Endothelial cell of umbilical vein (primary cell): ENCODE results near the gene KRT12.

Experiments
- EZH2 ChIP-seq: IDR thresholded peaks from 2 replicates; pipeline ENCODE4 v1.6.1; 2012; ENCODE audit warnings: borderline replicate concordance, low read depth, mild to moderate bottlenecking, moderate library complexity, low read length, inconsistent platforms; ENCODE audit not compliant: severe bottlenecking
- FOS ChIP-seq: IDR thresholded peaks from 2 replicates; pipeline ENCODE4 v1.6.1; 2011; ENCODE audit warnings: mild to moderate bottlenecking, low read length, moderate library complexity, borderline replicate concordance; ENCODE audit not compliant: insufficient read depth
- JUN ChIP-seq: IDR thresholded peaks from 2 replicates; pipeline ENCODE4 v1.6.1; 2011; ENCODE audit warnings: borderline replicate concordance, low read depth; ENCODE audit not compliant: insufficient read length, insufficient read depth
- MYC ChIP-seq: IDR thresholded peaks from one replicate; pipeline ENCODE4 v1.6.1; 2011; ENCODE audit warnings: mild to moderate bottlenecking, low read depth, low read length
- POLR2A ChIP-seq: IDR thresholded peaks from 2 replicates; pipeline ENCODE4 v1.6.1; 2012; ENCODE audit warnings: low read depth, mild to moderate bottlenecking, control low read depth, low read length
- POLR2AphosphoS5 ChIP-seq: IDR thresholded peaks from 2 replicates; pipeline ENCODE4 v1.6.1; 2012; ENCODE audit warnings: low read depth, mild to moderate bottlenecking, control low read depth, low read length, moderate library complexity; ENCODE audit not compliant: insufficient read depth
- TF ChIP-seq, protein P1 (sequence below), 2 donors: IDR thresholded peaks; 1 replicate in 1 of 2; 2 replicates in 1 of 2; pipeline ENCODE4 v1.5.1; 2011; ENCODE audit warnings: low read length in 2 of 2, mild to moderate bottlenecking in 2 of 2, moderate library complexity in 2 of 2, control low read depth in 1 of 2, inconsistent platforms in 1 of 2, low read depth in 1 of 2; ENCODE audit not compliant: insufficient read depth in 1 of 2; ENCODE audit errors: extremely low read depth in 1 of 2
- TF ChIP-seq, protein P2 (sequence below): IDR thresholded peaks from 2 replicates; pipeline ENCODE4 v1.6.1; 2011; ENCODE audit not compliant: insufficient read depth, insufficient read length

DNA sequence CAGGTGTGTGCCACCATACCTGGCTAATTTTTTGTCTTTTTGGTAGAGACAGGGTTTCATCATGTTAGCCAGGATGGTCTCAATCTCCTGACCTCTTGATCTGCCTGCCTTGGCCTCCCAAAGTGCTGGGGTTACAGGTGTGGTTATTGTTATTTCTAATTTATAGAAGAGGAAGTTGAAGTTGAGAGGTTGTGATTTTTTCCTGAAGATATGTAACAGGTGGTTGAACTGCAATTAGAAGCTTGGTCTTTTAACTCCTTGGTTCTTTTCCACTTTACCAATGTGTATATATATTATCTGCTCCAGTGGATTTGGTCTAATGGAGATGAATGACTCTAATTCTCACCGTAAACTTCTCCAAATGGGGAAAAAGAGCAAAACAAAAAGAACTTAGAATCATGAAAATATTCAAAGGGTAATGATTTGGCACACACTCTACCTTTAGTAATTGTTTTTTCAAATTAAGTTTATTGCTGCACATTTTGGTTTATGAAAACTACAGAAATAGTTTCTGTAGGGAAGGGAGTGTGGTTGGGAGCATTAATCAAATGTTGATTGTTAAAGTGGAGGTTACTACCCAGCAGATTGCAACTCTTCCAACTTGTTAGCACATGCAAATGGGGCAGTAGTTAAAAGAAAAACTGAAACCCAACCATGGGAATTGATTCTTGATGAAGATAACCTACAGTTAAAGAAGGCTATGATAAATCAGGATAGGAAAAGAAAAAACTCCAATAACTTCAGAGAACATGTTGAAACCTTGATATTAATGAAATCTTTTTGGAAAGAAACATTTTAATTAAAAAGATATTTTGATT is 42.8 kb downstream of the KRT12 start:
- TF ChIP-seq, protein P1, sequence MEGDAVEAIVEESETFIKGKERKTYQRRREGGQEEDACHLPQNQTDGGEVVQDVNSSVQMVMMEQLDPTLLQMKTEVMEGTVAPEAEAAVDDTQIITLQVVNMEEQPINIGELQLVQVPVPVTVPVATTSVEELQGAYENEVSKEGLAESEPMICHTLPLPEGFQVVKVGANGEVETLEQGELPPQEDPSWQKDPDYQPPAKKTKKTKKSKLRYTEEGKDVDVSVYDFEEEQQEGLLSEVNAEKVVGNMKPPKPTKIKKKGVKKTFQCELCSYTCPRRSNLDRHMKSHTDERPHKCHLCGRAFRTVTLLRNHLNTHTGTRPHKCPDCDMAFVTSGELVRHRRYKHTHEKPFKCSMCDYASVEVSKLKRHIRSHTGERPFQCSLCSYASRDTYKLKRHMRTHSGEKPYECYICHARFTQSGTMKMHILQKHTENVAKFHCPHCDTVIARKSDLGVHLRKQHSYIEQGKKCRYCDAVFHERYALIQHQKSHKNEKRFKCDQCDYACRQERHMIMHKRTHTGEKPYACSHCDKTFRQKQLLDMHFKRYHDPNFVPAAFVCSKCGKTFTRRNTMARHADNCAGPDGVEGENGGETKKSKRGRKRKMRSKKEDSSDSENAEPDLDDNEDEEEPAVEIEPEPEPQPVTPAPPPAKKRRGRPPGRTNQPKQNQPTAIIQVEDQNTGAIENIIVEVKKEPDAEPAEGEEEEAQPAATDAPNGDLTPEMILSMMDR (IDR thresholded peaks at IDR 0.05; ENCODE audit: extremely low read depth in 1 of 2, insufficient read depth in 1 of 2, low read depth in 1 of 2, low read length in 2 of 2) = no peak
- TF ChIP-seq JUN = no peak
- TF ChIP-seq POLR2A = no peak
- TF ChIP-seq POLR2AphosphoS5 = no peak
- TF ChIP-seq EZH2 = no peak
- TF ChIP-seq, protein P2, sequence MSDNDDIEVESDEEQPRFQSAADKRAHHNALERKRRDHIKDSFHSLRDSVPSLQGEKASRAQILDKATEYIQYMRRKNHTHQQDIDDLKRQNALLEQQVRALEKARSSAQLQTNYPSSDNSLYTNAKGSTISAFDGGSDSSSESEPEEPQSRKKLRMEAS = no peak
- no peak for TF ChIP-seq FOS
- TF ChIP-seq MYC = no peak
